HG02571 (cell line): ENCODE data around the gene SWT1.
A peak's percentile ranks its signal among the peaks of the same experiment; 100 is the strongest.
"Not testable (repeated sequence)": the region's sequence is repeated elsewhere in the genome, so short reads cannot be mapped to it uniquely, and the experiment has no call there.

ENCODE experiments used
- ATAC-seq: cut with Tn5 transposase; IDR thresholded peaks from one replicate; pipeline ENCODE4 v1.9.1; 2021; ENCODE audit warnings: mild to moderate bottlenecking, moderate library complexity; ENCODE audit not compliant: unreplicated experiment

The SWT1 gene

DNA sequence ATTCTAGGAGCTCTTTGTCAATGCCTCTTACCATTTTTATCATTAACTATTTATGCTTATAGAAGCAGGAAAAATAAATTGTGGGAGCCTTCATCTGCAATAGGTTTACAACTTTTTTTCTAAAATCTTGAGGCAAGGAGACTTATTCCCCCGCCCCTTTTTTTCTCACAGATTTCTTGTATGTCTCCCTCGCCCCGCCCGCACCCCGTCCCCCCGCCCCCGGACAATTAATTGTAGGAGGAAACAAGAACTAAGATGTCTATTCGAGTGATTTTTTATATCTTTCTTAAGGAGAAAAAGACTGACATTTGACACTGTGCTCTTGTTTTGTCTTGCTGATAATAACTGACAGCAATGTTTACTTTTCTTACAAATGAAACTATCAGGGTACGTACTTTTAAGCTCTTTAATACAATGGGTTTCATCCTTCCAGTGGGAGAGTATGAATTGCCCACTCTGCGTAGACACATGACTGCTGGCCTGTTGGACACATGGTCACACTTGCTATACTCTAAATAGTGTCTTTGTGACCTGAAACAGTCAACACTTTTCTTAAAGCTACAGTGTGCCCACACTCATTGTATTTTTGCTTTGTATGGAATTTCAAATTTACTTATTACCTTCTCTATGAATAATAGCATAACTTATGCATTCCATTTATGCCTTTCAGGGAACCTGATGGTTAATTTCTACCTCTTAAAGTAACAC lies 161.6 kb downstream of the SWT1 start:
- ATAC-seq = no peak

DNA sequence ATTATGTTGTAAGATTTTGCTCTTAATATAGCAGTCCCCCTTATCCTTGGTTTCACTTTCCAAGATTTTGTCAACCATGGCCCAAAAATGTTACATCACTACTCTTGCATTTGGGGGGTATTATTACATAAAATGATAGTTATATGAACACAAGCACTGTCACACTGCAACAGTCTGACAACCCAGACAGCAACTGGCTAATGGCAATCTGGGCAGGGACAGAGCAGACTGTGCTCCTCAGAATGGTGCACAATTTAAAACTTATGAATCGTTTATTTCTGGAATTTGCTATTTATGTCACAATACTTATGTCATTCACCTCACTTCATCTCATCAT lies 162.1 kb downstream of the SWT1 start:
- ATAC-seq = no peak

DNA sequence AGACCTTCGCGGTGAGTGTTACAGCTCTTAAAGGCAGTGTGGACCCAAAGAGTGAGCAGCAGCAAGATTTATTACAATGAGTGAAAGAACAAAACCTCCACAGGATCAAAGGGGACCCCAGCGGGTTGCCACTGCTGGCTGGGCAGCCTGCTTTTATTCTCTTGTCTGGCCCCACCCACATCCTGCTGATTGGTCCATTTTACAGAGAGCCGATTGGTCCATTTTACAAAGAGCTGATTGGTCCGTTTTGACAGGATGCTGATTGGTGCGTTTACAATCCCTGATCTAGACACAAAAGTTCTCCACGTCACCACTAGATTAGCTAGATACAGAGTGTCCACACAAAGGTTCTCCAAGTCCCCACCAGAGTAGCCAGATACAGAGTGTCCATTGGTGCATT lies 164.1 kb downstream of the SWT1 start:
- ATAC-seq = not testable (repeated sequence)

DNA sequence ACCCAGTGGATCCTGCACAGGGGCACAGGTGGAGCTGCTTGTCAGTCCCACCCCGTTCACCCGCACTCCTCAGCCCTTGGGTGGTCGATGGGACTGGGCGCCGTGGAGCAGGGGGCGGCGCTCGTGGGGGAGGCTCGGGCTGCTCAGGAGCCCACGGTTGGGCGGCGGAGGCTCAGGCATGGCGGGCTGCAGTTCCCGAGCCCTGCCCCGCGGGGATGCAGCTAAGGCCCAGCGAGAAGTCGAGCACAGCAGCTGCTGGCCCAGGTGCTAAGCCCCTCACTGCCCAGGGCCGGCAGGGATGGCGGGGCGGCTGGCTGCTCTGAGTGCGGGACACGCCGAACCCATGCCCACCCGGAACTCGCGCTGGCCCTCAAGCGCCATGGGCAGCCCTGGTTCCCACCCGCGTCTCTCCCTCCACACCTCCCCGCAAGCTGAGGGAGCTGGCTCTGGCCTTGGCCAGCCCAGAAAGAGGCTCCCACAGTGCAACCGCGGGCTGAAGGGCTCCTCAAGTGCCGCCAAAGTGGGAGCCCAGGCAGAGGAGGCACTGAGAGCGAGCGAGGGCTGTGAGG lies 164.8 kb downstream of the SWT1 start:
- not testable (repeated sequence) for ATAC-seq

DNA sequence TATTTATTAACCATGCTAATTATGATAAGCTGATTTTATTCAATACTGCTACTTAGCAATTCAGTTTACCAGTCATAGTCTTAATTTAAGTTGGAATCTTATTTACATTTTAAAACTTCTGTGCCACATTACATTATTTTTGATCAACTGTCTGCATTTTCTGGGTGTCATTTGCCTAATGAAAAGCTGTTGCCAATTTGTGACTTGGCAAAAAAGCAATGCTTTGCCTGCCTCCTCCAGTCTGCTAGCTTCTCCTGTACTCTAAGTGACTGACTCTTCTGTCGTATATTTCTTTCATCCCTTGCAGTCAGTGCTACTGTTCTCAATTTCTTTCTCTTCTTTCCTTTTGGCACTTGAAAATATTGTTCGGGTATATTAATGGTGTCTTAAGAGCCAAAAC lies 165.7 kb downstream of the SWT1 start:
- ATAC-seq = no peak

DNA sequence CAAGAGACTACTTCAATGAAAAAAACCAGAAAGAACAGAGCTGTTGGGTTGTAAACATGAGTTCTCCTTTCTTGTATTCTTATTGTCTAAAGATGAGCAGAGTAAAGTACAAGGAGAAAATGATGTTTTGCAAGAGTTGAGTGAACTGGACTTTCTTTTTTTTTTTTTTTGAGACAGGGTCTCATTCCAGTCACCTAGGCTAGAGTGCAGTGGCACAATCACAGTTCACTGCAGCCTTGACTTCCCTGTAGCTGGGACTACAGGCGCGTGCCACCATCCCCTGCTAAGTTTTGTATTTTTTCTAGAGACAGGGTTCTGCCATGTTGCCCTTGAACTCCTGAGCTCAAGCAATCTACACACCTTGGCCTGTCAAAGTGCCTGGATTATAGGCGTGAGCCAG lies 167.2 kb downstream of the SWT1 start:
- no peak for ATAC-seq

DNA sequence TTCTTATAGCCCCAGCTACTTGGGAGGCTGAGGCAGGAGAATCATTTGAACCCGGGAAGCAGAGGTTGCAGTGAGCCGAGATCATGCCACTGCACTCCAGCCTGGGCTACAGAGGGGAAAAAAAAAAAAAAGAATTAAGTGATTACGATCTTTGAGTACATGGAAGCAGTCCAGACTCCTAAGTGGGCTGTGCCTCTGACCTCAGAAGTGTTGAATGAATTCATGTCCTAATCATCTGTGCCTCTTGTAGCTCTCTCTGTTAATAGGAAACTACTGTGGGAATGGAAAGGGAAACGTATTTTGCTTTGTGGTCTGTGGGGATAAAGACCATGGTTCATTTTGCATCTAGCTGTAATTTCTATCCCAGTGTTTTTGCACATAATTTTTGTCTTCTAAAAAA lies 168.4 kb downstream of the SWT1 start:
- ATAC-seq = no peak

DNA sequence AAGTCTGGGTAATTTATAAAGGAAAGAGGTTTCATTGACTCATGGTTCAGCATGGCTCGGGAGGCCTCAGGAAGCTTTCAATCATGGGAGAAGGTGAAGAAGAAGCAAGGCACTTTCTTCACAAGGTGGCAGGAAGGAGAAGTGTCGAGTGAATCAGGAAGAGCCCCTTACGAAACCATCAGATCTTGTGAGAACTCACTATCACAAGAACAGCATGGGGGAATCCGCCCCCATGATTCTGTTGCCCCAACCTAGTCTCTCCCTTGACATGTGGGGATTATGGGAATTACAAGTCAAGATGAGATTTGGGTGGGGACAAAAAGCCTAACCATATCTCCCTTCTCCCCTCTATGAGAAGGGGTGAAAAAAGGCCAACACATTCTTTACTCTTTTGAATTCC lies 171.3 kb downstream of the SWT1 start:
- ATAC-seq = no peak

DNA sequence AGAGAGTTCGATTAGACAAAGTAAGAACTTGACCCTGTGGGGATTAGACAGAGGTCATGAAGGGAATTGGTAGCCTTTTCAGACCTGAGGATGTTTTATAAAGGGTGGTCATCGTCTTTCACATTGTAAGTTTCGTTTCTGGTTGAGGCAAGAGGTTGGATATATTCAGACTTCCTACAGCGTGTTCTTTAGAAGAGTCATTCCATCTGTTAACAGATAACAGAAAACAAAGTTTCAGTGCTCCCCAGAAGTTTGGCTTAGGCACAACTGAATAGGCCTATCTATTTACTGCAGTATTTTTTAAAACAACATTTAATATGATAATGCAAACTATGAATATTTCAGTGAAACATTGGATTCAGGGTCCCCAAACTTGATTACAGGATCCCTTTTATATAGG lies 177.2 kb downstream of the SWT1 start:
- ATAC-seq = no peak

DNA sequence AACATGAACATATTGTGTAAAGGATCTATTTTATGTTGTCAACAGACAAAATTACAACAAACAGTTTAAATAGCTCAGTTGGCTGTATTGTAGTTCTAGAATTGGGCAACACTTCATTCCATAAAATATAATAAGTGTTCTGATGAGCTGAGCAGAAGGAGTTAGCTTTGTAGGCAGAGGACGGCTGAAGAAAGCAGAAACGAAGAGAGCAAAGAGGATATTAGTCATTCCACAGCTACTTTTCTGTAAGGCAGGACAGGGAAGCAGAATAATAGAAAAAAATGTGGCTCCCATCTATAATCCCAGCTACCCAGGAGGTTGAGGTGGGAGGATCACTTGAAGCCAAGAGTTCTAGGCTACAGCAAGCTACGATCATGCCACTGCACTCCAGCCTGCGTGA lies 180.3 kb downstream of the SWT1 start:
- ATAC-seq = no peak

DNA sequence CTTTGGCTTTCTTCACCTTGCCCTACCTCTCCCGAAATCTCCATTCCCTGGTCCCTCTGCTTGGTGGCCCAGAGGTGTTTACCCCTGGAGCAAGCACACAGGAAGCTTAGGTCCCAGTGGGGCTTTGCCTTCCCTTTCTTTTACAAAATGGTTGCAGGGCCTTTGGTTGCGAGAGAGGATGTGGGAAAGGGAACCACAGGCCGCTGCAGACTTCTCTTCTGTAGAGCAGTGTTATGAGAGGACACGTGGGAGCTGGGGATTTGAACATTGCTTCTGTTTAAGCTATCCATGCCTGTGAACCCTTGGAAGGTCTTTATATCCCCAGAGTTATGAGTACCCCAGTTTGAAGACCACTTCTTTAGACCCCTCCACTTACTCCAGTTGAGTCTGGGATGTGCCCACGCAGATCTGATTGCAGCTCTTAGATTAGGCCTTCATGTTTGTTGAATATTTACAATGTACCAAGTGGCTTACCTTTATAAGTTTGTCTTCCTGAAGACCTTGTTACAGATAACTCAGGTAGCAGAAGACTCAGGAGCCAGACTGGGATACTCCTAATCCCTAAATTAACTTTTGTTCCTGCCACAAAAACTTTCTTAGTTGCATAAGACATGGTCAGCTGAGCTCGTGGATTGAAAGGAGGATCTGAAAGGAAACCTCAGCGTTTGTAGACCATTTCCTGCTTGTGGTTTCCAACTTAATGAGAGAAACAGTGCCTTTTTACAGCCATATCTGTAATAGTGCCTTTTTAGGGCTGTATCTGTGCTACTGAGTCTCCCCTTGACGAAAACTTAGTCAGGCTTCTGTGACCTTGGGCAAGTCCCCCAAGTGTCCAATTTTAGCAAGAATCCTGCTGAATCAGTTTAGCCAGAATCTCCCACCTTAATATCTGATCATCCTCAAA lies 182.0 kb downstream of the SWT1 start:
- ATAC-seq = peak; percentile 97

DNA sequence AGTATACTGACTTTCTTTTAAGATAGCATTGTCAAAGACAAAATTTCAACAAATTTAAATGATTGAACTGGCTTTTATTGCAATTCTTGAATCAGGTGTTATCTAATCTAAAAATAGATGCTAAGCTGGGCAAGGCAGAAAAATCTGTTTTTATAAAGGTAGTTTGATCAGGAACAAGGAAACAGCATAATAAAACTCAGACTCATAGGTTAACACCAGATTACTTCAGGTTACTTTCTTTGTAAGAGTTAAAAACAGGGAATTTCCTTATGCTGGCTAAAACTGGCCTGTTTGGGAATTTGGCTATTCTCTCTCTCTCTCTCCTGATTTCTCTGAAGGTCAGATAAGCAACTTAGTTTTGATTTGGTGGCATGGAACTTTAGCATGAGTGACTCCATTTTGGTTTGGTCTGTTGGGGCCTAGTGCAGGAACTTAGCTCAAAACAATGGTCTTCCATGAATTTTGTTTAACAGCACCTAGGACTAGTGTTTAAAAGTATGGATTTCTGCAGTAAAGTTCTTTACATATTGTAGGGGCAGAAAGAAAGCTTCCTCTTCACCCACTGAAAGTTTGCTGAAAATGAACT lies 184.3 kb downstream of the SWT1 start:
- ATAC-seq = no peak
